ENCODE data around the gene KLHL12. TPM values are rescaled to one million over a fixed set of nuclear protein-coding genes. Genes with fewer than 3 reads are reported as not detected.

The KLHL12 gene
- total and polyA plus RNA-seq, 2 donors (not counting 3 experiments of a cell fraction or from before 2014, with no cell fraction given), result 22.8 to 23.0 TPM

DNA sequence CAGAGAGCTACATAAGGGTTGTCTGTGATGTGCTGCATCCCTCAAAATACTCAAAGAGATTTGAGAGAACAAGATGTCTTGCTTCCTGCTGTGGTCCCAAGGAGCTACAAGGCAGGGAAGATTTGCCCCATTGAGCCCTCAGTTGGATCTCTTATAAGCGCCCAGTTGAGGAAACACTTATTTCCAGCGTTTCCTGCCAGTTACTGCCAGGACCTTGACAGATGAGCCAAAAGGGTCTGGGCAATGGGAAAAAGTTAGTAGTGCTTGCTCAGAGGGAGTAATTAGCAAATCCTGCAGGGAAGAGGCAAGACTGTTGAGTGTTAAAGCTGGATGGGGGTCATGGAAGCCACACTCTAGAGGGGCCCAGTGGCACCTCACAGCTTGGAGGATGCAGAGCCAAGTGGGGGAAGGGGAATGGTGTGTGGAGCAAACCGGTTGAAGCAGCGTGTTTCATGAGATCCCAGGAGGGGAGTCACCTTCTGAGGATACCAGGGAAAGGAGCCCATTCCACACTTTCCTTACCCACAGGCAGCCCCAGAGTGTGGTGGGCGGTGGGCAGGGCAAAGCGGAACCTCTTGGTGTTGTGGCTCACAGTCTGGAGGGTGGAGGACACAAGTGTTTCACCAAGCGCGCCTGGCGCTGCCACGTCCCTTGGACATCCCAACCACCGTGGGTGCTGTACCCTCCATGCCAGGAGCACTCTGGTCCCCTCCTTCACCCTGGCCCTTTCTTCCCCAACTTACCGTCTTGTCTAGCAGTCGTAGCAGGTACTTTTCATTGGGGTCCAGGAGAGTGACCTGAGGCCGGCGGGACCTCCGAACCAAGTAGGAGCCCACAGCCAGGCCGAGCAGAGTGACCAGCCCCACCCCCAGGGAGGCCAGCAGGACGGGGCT is 39.2 kb upstream of the KLHL12 start:
- no peaks in the 10 kb centered on the region for H3K9me1 ChIP-seq (replicated peaks; ENCODE audit: control insufficient read depth, extremely low read depth, insufficient read depth, low read length)
- H3K27ac ChIP-seq (ENCODE audit: insufficient read depth, low read depth, low read length), result peak overlapping the region; percentile 6
- FAIRE-seq, result peak; percentile 28
- H3K27me3 ChIP-seq (ENCODE audit: control insufficient read depth in 2 of 2, insufficient read depth in 2 of 2, low read length in 2 of 2), result no peaks in the 10 kb centered on the region
- peak overlapping the region; percentile 76 for H3K4me2 ChIP-seq (ENCODE audit: insufficient read depth, low read length)
- ChIA-PET POLR2A (interaction anchor here (0.7 kb wide), 1 partner anchor 41 kb away, joined by 3 read pairs; no protein-coding TSS in a partner anchor), CTCF (no interaction called here)
- H4K20me1 ChIP-seq (replicated peaks; ENCODE audit: control insufficient read depth, extremely low read depth, insufficient read depth, low read length), result no peaks in the 10 kb centered on the region
- TF ChIP-seq POLR2AphosphoS5 (IDR thresholded peaks at IDR 0.05; ENCODE audit: insufficient read depth, low read depth, low read length), result no peak
- TF ChIP-seq POLR2A (IDR thresholded peaks at IDR 0.05; ENCODE audit: low read depth, low read length), result no peak
- TF ChIP-seq, protein P1, sequence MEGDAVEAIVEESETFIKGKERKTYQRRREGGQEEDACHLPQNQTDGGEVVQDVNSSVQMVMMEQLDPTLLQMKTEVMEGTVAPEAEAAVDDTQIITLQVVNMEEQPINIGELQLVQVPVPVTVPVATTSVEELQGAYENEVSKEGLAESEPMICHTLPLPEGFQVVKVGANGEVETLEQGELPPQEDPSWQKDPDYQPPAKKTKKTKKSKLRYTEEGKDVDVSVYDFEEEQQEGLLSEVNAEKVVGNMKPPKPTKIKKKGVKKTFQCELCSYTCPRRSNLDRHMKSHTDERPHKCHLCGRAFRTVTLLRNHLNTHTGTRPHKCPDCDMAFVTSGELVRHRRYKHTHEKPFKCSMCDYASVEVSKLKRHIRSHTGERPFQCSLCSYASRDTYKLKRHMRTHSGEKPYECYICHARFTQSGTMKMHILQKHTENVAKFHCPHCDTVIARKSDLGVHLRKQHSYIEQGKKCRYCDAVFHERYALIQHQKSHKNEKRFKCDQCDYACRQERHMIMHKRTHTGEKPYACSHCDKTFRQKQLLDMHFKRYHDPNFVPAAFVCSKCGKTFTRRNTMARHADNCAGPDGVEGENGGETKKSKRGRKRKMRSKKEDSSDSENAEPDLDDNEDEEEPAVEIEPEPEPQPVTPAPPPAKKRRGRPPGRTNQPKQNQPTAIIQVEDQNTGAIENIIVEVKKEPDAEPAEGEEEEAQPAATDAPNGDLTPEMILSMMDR (IDR thresholded peaks at IDR 0.05; ENCODE audit: extremely low read depth in 1 of 2, insufficient read depth in 1 of 2, low read depth in 1 of 2, low read length in 2 of 2), result no peak
- DNase-seq (ENCODE audit: low read depth, low spot score), result peak; percentile 30
- H2AFZ ChIP-seq (ENCODE audit: low read depth, low read length), result peak overlapping the region; percentile 39
- BruUV-seq (replicated peaks), result TSS peak; percentile 34
- H3K79me2 ChIP-seq (ENCODE audit: control insufficient read depth, insufficient read depth, low read length), result no peaks in the 10 kb centered on the region
- peaks cover 0 to 8% of the 10 kb centered on the region in 2 experiments for H3K36me3 ChIP-seq (ENCODE audit: control insufficient read depth in 2 of 2, extremely low read depth in 1 of 2, insufficient read depth in 2 of 2, low read length in 2 of 2)
- peak overlapping the region; percentile 38 to 83 (median 41) for H3K4me3 ChIP-seq (replicated peaks in 1 of 3; ENCODE audit: insufficient read depth in 1 of 3, low read depth in 1 of 3, low read length in 3 of 3)
- H3K9me3 ChIP-seq (replicated peaks; ENCODE audit: control insufficient read depth, insufficient read depth, low read length), result no peaks in the 10 kb centered on the region
- intact Hi-C loops (cut with micrococcal nuclease), result loop anchor here (1.0 to 10.0 kb wide), 2 partner anchors 8 to 621 kb away; partner anchors contain the start of genes ADIPOR1, PPP1R12B and UBE2T
- peaks cover 19% of the 10 kb centered on the region for H3K4me1 ChIP-seq (ENCODE audit: control insufficient read depth, extremely low read depth, insufficient read depth, low read length)
- dilution Hi-C loops (cut with MboI; ENCODE audit: extremely low pct_ligation_motif_present, low sequenced_read_pairs), result no loop called here
- H3K9ac ChIP-seq (replicated peaks; ENCODE audit: extremely low read depth, insufficient read depth, low read length), result peak overlapping the region; percentile 41

DNA sequence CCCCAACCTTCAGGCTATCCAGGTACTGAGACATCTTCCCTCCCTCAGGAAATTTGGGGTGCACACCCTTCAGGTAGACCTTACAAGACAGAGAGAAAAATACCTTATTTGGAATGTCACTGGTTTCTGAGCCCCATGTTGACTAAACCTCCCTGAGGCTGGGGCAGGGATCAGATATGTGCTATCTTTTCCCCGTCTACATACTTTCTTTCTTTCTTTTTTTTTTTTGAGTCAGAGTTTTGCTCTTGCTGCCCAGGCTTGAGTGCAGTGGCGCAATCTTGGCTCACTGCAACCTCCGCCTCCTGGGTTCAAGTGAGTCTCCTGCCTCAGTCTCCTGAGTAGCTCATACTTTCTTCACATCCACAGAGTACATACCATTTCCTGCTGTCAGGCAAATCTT is 38.4 kb upstream of the KLHL12 start:
- Histone ChIP-seq H3K36me3 (ENCODE audit: control insufficient read depth in 2 of 2, extremely low read depth in 1 of 2, insufficient read depth in 2 of 2, low read length in 2 of 2) (peaks cover 0 to 8% of the 10 kb centered on the region in 2 experiments), H2AFZ (ENCODE audit: low read depth, low read length) (no peak overlapping the region), H3K4me3 (replicated peaks in 1 of 3; ENCODE audit: insufficient read depth in 1 of 3, low read depth in 1 of 3, low read length in 3 of 3) (no peak overlapping the region), H3K27me3 (ENCODE audit: control insufficient read depth in 2 of 2, insufficient read depth in 2 of 2, low read length in 2 of 2) (no peaks in the 10 kb centered on the region), H3K27ac (ENCODE audit: insufficient read depth, low read depth, low read length) (no peak overlapping the region), H3K4me2 (ENCODE audit: insufficient read depth, low read length) (no peak overlapping the region), H3K9me3 (replicated peaks; ENCODE audit: control insufficient read depth, insufficient read depth, low read length) (no peaks in the 10 kb centered on the region), H3K9me1 (replicated peaks; ENCODE audit: control insufficient read depth, extremely low read depth, insufficient read depth, low read length) (no peaks in the 10 kb centered on the region), H3K9ac (replicated peaks; ENCODE audit: extremely low read depth, insufficient read depth, low read length) (no peak overlapping the region), H3K79me2 (ENCODE audit: control insufficient read depth, insufficient read depth, low read length) (no peaks in the 10 kb centered on the region), H3K4me1 (ENCODE audit: control insufficient read depth, extremely low read depth, insufficient read depth, low read length) (peaks cover 19% of the 10 kb centered on the region), H4K20me1 (replicated peaks; ENCODE audit: control insufficient read depth, extremely low read depth, insufficient read depth, low read length) (no peaks in the 10 kb centered on the region)
- DNase-seq (ENCODE audit: low read depth, low spot score) (no peak), FAIRE-seq (no peak)
- CTCF ChIA-PET, result no interaction called here
- TF ChIP-seq JUN (IDR thresholded peaks at IDR 0.05; ENCODE audit: borderline replicate concordance, insufficient read depth, insufficient read length, low read depth) (no peak), GATA2 (IDR thresholded peaks at IDR 0.05; ENCODE audit: insufficient read depth, insufficient read length, low read depth, low read length) (no peak), FOS (IDR thresholded peaks at IDR 0.05; ENCODE audit: borderline replicate concordance, insufficient read depth, low read length) (no peak), POLR2A (IDR thresholded peaks at IDR 0.05; ENCODE audit: low read depth, low read length) (no peak), MYC (IDR thresholded peaks at IDR 0.05; ENCODE audit: low read depth, low read length) (no peak), POLR2AphosphoS5 (IDR thresholded peaks at IDR 0.05; ENCODE audit: insufficient read depth, low read depth, low read length) (no peak), EZH2 (IDR thresholded peaks at IDR 0.05; ENCODE audit: borderline replicate concordance, low read depth, low read length, severe bottlenecking) (no peak)
- TF ChIP-seq, protein P2, sequence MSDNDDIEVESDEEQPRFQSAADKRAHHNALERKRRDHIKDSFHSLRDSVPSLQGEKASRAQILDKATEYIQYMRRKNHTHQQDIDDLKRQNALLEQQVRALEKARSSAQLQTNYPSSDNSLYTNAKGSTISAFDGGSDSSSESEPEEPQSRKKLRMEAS (IDR thresholded peaks at IDR 0.05; ENCODE audit: insufficient read depth, insufficient read length), result no peak
- TF ChIP-seq, protein P1 (IDR thresholded peaks at IDR 0.05; ENCODE audit: extremely low read depth in 1 of 2, insufficient read depth in 1 of 2, low read depth in 1 of 2, low read length in 2 of 2), result no peak
- intact Hi-C loops (cut with micrococcal nuclease) (loop anchor here (10.0 kb wide), 1 partner anchor 621 kb away; the partner anchor contains the start of genes PPP1R12B and UBE2T), dilution Hi-C loops (cut with MboI; ENCODE audit: extremely low pct_ligation_motif_present, low sequenced_read_pairs) (no loop called here)
- POLR2A ChIA-PET, result interaction anchor here (0.7 kb wide), 1 partner anchor 41 kb away, joined by 3 read pairs; no protein-coding TSS in a partner anchor
- no TSS peak for BruUV-seq (replicated peaks)

Data from endothelial cell of umbilical vein (primary cell).